Panc1 (cell line): ENCODE data around the gene ZNF33A. TPM values are rescaled to one million over a fixed set of nuclear protein-coding genes. Genes with fewer than 3 reads are reported as not detected.

ENCODE experiments used
- ATAC-seq: fragments of 200-7000 bp; cut with Tn5 transposase; 2 replicates; pipeline ENCODE4 v1.9.1; 2020; ENCODE audit warnings: mild to moderate bottlenecking, moderate library complexity
- BruUV-seq: library from RNA; stranded (reverse); fragments of 400-500 nt; replicated peaks from 2 replicates; lab custom pipeline; 2021; lab: Mats Ljungman, UMichigan
- CTCF ChIA-PET: fragments of 300-600 bp; sonication (Branson Sonifier 250); formaldehyde crosslinking; loops from one replicate; lab custom pipeline; 2022; ENCODE audit warnings: antibody characterized with exemption; lab: Charles Lee
- POLR2A ChIA-PET: fragments of 300-600 bp; sonication (Branson Sonifier 250); formaldehyde crosslinking; loops from one replicate; lab custom pipeline; 2022; ENCODE audit warnings: antibody characterized with exemption; lab: Charles Lee
- DNase-seq: peaks from one replicate; pipeline ENCODE4 v3.0.0-alpha.2; 2010; ENCODE audit warnings: low read depth, low spot score
- H3K27ac ChIP-seq: 2 replicates; pipeline ENCODE4 v1.5.1; 2011; ENCODE audit warnings: mild to moderate bottlenecking, low read length, inconsistent platforms
- H3K27me3 ChIP-seq: fragments of 200-500 bp; sonication (Bioruptor generic); 2 replicates; pipeline ENCODE4 v1.6.0; 2014; ENCODE audit warnings: low read length, inconsistent platforms; ENCODE audit not compliant: control insufficient read depth, insufficient read depth
- H3K36me3 ChIP-seq: fragments of 200-500 bp; sonication (Bioruptor generic); 2 replicates; pipeline ENCODE4 v1.5.1; 2014; ENCODE audit warnings: inconsistent platforms, mild to moderate bottlenecking, low read length, moderate library complexity; ENCODE audit not compliant: control insufficient read depth, insufficient read depth
- H3K4me1 ChIP-seq: 2 replicates; pipeline ENCODE4 v1.5.1; 2011; ENCODE audit warnings: inconsistent platforms, mild to moderate bottlenecking, low read length, moderate library complexity; ENCODE audit not compliant: control insufficient read depth, insufficient read depth
- H3K4me3 ChIP-seq, 2 experiments: 2 replicates each; pipeline ENCODE4 v1.5.1; 2011 to 2012; ENCODE audit warnings: low read depth in 2 of 2, low read length in 2 of 2, mild to moderate bottlenecking in 2 of 2, inconsistent platforms in 1 of 2, moderate library complexity in 1 of 2
- H3K9me3 ChIP-seq: fragments of 200-500 bp; sonication (Bioruptor generic); 2 replicates; pipeline ENCODE4 v1.5.1; 2014; ENCODE audit warnings: low read depth, mild to moderate bottlenecking, inconsistent platforms, low read length, moderate library complexity; ENCODE audit not compliant: control insufficient read depth, insufficient read depth
- CTCF ChIP-seq: fragments of 450-650 bp; IDR thresholded peaks from 2 replicates; pipeline ENCODE4 v1.5.1; 2017; ENCODE audit warnings: mild to moderate bottlenecking
- POLR2AphosphoS5 ChIP-seq: IDR thresholded peaks from 2 replicates; pipeline ENCODE4 v1.6.1; 2012; ENCODE audit warnings: mild to moderate bottlenecking, low read depth, low read length, moderate library complexity
- SIN3A ChIP-seq: IDR thresholded peaks from 2 replicates; pipeline ENCODE4 v1.6.1; 2012; ENCODE audit warnings: low read depth, mild to moderate bottlenecking, low read length, moderate library complexity, borderline replicate concordance; ENCODE audit not compliant: insufficient read depth
- TCF7L2 ChIP-seq: IDR thresholded peaks from 2 replicates; pipeline ENCODE4 v1.6.1; 2011; ENCODE audit warnings: mild to moderate bottlenecking, low read depth, low read length, inconsistent platforms
- in situ Hi-C: cut with HindIII; loops from 2 replicates; pipeline ENCODE4 v1.10.0; 2016; ENCODE audit warnings: low sequenced_read_pairs, low pct_unique_long_range_greater_than_20kb
- intact Hi-C: fragments of 100-400 bp; cut with micrococcal nuclease; formaldehyde crosslinking; loops from one replicate; pipeline ENCODE4 v1.10.0; 2022; ENCODE audit not compliant: unreplicated experiment
- total RNA-seq: library from RNA; stranded (reverse); gene quantifications from one replicate; pipeline ENCODE4 v1.2.1, GENCODE V29; 2021; ENCODE audit not compliant: unreplicated experiment
- TF ChIP-seq, protein P1 (sequence below), 2 experiments: IDR thresholded peaks; 2 replicates each; pipeline ENCODE4 v1.6.1; 2011 to 2012; ENCODE audit warnings: low read depth in 2 of 2, control low read depth in 1 of 2, low read length in 1 of 2, mild to moderate bottlenecking in 1 of 2, moderate library complexity in 1 of 2; ENCODE audit not compliant: insufficient read depth in 1 of 2

ZNF33A gene
- total RNA-seq, 1 experiment from 2014 or later: 16.9 TPM

DNA sequence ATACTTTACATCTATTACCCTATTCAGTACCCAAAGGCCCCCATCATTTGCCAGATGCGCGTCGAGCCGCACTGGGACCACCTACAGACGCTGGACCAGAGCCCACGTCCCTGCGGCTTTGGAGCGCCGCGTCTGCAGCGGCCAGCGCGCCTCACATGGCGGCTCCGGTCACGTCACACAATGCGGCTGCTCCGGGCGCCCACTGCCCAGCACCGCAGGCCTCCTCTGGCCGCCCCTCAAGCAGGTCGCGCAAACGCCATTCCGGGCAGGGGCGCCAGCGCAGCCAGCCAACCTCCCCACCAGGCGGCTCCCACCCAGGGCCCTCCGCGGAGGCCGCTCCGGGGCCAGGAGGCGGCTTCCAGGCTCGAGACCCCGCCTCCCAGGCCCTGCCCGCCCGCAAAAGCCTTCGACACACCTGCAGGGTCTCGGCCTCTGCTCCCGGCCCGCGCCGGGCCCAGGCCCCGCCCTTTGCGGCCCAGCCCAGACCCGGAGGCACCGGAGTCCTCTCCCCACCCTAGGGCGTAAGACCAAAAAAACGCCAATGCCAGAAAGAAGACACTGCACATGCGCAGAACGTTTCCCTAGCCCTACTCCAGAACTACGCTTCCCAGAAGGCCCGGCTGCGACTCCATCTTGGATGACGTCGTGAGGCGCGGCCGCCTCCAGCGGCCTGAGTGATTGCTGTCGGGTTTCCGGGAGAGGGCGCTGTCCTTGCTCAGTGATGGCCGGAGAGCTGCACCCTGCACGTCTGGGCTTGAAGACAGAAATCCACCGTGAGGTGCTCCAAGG, 34.2 kb upstream of the ZNF33A start, which contains the start of gene ZNF25:
TSS of gene ZNF25 (minus strand) at position 557 of the 789 bp plus-strand sequence. CDS start 4,925 bp downstream, outside the sequence.
- Histone ChIP-seq H3K9me3 (no peaks in the 10 kb centered on the region), H3K4me3 (peak within 1 kb of the TSS; percentile 67 to 71), H3K4me1 (no peaks in the 10 kb centered on the region), H3K27ac (peak within 1 kb of the TSS; percentile 80), H3K27me3 (no peaks in the 10 kb centered on the region), H3K36me3 (no peaks in the 10 kb centered on the region)
- DNase-seq: peak; percentile 90
- no TSS peak for BruUV-seq
- ChIA-PET POLR2A (interaction anchor here (0.7 kb wide), 1 partner anchor 32 kb away, joined by 6 read pairs; no protein-coding TSS in a partner anchor), CTCF (interaction anchor here (0.6 to 1.2 kb wide), 8 partner anchors 13 to 683 kb away, joined by 3 to 14 read pairs (median 9); partner anchors contain the start of gene ZNF33A)
- TF ChIP-seq, protein P1, sequence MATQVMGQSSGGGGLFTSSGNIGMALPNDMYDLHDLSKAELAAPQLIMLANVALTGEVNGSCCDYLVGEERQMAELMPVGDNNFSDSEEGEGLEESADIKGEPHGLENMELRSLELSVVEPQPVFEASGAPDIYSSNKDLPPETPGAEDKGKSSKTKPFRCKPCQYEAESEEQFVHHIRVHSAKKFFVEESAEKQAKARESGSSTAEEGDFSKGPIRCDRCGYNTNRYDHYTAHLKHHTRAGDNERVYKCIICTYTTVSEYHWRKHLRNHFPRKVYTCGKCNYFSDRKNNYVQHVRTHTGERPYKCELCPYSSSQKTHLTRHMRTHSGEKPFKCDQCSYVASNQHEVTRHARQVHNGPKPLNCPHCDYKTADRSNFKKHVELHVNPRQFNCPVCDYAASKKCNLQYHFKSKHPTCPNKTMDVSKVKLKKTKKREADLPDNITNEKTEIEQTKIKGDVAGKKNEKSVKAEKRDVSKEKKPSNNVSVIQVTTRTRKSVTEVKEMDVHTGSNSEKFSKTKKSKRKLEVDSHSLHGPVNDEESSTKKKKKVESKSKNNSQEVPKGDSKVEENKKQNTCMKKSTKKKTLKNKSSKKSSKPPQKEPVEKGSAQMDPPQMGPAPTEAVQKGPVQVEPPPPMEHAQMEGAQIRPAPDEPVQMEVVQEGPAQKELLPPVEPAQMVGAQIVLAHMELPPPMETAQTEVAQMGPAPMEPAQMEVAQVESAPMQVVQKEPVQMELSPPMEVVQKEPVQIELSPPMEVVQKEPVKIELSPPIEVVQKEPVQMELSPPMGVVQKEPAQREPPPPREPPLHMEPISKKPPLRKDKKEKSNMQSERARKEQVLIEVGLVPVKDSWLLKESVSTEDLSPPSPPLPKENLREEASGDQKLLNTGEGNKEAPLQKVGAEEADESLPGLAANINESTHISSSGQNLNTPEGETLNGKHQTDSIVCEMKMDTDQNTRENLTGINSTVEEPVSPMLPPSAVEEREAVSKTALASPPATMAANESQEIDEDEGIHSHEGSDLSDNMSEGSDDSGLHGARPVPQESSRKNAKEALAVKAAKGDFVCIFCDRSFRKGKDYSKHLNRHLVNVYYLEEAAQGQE (IDR thresholded peaks at IDR 0.05; ENCODE audit: insufficient read depth in 1 of 2, low read depth in 2 of 2, low read length in 1 of 2): no peak
- TF ChIP-seq POLR2AphosphoS5: no peak; the same call in 1 of the 2 replicates
- TF ChIP-seq SIN3A: no peak
- peak; percentile 52 for TF ChIP-seq TCF7L2
- peak; percentile 90 for TF ChIP-seq CTCF
- intact Hi-C loops (no loop called here), in situ Hi-C loops (no loop called here)
- peak; percentile 98 for ATAC-seq

DNA sequence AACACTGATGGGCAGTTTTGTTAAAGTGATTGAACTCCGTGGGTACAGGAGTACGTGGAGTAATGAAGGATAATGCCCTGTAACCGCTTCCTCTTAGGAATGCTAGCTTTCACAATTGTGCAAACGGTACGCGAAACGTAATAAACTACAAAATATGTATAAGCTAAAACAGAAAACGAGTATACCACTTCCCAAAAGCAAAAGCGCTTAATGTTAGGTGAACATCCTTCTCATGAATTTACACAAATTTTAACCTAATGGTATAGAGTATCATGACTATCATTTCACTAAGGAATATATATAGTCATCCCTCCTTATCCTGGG, 33.6 kb upstream of the ZNF33A start:
- CTCF ChIA-PET: interaction anchor here (0.6 to 1.2 kb wide), 8 partner anchors 13 to 683 kb away, joined by 3 to 14 read pairs (median 9); partner anchors contain the start of gene ZNF33A
- TF ChIP-seq CTCF: no peak; the same call in none of the 2 replicates
- TF ChIP-seq, protein P1 (IDR thresholded peaks at IDR 0.05; ENCODE audit: insufficient read depth in 1 of 2, low read depth in 2 of 2, low read length in 1 of 2): no peak
- no peak for TF ChIP-seq TCF7L2
- TF ChIP-seq POLR2AphosphoS5: no peak
- no peak for TF ChIP-seq SIN3A
- POLR2A ChIA-PET: interaction anchor here (0.7 kb wide), 1 partner anchor 31 kb away, joined by 6 read pairs; no protein-coding TSS in a partner anchor
- Histone ChIP-seq H3K36me3 (no peaks in the 10 kb centered on the region), H3K27me3 (no peaks in the 10 kb centered on the region), H3K4me3 (peak overlapping the region; percentile 67 to 71), H3K4me1 (no peaks in the 10 kb centered on the region), H3K27ac (peak overlapping the region; percentile 76), H3K9me3 (no peaks in the 10 kb centered on the region)
- ATAC-seq (no peak), DNase-seq (no peak)
- intact Hi-C loops (no loop called here), in situ Hi-C loops (no loop called here)
- no TSS peak for BruUV-seq
